Neural cell (in vitro differentiated cells): Measurements from ENCODE around the gene ASB12.

Source experiments
- CTCF ChIP-seq: fragments of 450-650 bp; IDR thresholded peaks from 2 replicates; pipeline ENCODE4 v1.5.1; 2014; ENCODE audit warnings: antibody characterized with exemption, mild to moderate bottlenecking, moderate library complexity; ENCODE audit not compliant: poor library complexity, severe bottlenecking
- EP300 ChIP-seq: fragments of 450-650 bp; conservative IDR thresholded peaks from 2 replicates; pipeline ENCODE4 v1.6.1; 2014; ENCODE audit warnings: antibody characterized with exemption, mild to moderate bottlenecking, moderate library complexity; ENCODE audit not compliant: poor library complexity, severe bottlenecking
- EZH2 ChIP-seq: fragments of 200-600, 300-800 bp; shearing (Covaris generic), sonication (generic); IDR thresholded peaks from 2 replicates; pipeline ENCODE4 v1.6.1; 2014; ENCODE audit warnings: antibody characterized with exemption, low read length, borderline replicate concordance, mild to moderate bottlenecking; ENCODE audit not compliant: insufficient read depth, poor library complexity, severe bottlenecking
- MXI1 ChIP-seq: fragments of 450-650 bp; conservative IDR thresholded peaks from 2 replicates; pipeline ENCODE4 v1.6.1; 2014; ENCODE audit warnings: antibody characterized with exemption, mild to moderate bottlenecking; ENCODE audit not compliant: poor library complexity, severe bottlenecking
- POLR2AphosphoS5 ChIP-seq: IDR thresholded peaks from 2 replicates; pipeline ENCODE4 v1.6.1; 2012
- TAF1 ChIP-seq: IDR thresholded peaks from 2 replicates; pipeline ENCODE4 v1.6.1; 2012; ENCODE audit warnings: low read depth
- TF ChIP-seq, protein P1 (sequence below): IDR thresholded peaks from 2 replicates; pipeline ENCODE4 v1.6.1; 2012; ENCODE audit warnings: borderline replicate concordance

DNA sequence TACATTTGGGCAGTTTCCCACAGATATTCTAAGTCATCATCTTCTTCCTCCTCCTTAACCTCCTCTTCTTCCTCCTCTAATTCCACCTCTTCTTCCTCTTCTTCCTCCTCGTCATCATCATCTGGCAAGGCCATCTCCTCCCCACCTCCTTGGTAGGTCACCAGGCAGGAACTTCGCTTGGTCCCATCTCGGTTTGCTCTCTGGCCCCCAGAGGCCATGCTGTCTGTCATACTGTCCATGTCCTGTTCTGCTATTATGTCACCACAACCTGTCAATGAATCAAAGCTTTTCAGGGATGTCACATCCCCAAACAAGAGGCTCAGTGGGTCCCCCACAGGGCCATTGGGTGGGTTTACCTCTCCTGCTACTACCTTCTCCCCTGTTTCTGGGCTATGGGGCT, 38.4 kb downstream of the ASB12 start:
- TF ChIP-seq CTCF (no peak), TAF1 (no peak), EZH2 (no peak), MXI1 (no peak), POLR2AphosphoS5 (no peak), EP300 (no peak)
- TF ChIP-seq, protein P1, sequence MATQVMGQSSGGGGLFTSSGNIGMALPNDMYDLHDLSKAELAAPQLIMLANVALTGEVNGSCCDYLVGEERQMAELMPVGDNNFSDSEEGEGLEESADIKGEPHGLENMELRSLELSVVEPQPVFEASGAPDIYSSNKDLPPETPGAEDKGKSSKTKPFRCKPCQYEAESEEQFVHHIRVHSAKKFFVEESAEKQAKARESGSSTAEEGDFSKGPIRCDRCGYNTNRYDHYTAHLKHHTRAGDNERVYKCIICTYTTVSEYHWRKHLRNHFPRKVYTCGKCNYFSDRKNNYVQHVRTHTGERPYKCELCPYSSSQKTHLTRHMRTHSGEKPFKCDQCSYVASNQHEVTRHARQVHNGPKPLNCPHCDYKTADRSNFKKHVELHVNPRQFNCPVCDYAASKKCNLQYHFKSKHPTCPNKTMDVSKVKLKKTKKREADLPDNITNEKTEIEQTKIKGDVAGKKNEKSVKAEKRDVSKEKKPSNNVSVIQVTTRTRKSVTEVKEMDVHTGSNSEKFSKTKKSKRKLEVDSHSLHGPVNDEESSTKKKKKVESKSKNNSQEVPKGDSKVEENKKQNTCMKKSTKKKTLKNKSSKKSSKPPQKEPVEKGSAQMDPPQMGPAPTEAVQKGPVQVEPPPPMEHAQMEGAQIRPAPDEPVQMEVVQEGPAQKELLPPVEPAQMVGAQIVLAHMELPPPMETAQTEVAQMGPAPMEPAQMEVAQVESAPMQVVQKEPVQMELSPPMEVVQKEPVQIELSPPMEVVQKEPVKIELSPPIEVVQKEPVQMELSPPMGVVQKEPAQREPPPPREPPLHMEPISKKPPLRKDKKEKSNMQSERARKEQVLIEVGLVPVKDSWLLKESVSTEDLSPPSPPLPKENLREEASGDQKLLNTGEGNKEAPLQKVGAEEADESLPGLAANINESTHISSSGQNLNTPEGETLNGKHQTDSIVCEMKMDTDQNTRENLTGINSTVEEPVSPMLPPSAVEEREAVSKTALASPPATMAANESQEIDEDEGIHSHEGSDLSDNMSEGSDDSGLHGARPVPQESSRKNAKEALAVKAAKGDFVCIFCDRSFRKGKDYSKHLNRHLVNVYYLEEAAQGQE = no peak
